ENCODE data around the gene UMODL1.
A peak's percentile ranks its signal among the peaks of the same experiment; 100 is the strongest.

Gene UMODL1

GRCh38 chr21:42124826-42125570, 53.9 kb downstream of the UMODL1 start:
- Histone ChIP-seq H3K36me3 (no peaks in the 10 kb centered on the region), H3K4me1 (no peaks in the 10 kb centered on the region), H3K9me3 (no peaks in the 10 kb centered on the region; the same call in 1 of the 2 replicates), H3K27me3 (peaks cover 5% of the 10 kb centered on the region; the same call in 1 of the 2 replicates), H3K4me3 (ENCODE audit: low read depth, low read length) (no peak overlapping the region)
- no peak for TF ChIP-seq CTCF (IDR thresholded peaks at IDR 0.05; ENCODE audit: low read depth, low read length)
- no peak for DNase-seq

DNA sequence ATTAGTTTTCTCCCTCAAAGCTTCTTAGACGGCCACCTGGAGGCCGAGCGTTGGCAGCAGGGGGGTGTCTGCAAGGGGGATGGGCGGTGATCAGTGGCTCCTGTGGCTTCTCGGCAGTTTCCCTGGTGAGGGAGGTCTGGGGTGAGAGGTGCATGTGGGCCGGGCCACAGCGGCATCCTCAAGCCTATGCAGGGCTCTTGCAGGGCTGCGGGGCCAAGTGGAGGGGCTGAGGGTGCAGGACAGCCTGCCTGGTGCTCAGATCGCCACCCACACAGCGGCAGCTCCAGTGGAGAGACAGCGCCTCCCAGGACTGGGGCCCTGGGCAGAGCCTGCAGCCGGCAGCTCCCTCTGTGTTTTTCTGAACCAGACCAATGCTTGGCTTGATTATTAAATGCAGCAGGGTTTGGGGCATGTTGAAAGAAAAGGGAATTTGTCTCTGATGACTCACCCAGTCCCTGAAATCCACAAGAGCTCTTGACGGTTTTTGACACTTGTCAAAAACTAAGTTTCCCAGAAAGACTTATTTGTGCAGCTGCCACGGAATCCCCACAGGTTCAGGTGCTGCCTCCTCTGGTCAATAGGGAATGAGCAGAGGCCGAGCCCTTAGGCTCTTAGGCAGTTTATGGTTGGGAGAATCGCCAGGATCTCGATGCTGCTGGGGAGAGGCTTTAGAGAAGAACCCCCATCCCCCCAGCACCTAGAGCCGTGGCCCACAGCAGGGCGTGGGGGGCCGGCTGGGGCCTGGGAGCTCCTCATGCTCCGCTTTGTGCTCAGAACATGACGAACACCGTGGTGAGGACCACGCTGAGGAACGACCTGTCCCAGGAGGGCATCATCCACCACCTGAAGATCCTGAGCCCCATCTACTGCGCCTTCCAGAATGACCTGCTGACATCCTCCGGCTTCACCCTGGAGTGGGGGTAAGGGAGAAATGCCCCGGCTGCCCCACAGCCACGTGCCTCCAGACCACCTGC, 54.7 kb downstream of the UMODL1 start:
- Histone ChIP-seq H3K36me3 (no peaks in the 10 kb centered on the region), H3K27me3 (no peaks in the 10 kb centered on the region; the same call in 1 of the 2 replicates), H3K9me3 (no peaks in the 10 kb centered on the region; the same call in 1 of the 2 replicates), H3K4me1 (no peaks in the 10 kb centered on the region), H3K4me3 (ENCODE audit: low read depth, low read length) (no peak overlapping the region)
- peak; percentile 29; the same call in 1 of the 2 replicates for TF ChIP-seq CTCF (IDR thresholded peaks at IDR 0.05; ENCODE audit: low read depth, low read length)
- DNase-seq, result no peak

DNA sequence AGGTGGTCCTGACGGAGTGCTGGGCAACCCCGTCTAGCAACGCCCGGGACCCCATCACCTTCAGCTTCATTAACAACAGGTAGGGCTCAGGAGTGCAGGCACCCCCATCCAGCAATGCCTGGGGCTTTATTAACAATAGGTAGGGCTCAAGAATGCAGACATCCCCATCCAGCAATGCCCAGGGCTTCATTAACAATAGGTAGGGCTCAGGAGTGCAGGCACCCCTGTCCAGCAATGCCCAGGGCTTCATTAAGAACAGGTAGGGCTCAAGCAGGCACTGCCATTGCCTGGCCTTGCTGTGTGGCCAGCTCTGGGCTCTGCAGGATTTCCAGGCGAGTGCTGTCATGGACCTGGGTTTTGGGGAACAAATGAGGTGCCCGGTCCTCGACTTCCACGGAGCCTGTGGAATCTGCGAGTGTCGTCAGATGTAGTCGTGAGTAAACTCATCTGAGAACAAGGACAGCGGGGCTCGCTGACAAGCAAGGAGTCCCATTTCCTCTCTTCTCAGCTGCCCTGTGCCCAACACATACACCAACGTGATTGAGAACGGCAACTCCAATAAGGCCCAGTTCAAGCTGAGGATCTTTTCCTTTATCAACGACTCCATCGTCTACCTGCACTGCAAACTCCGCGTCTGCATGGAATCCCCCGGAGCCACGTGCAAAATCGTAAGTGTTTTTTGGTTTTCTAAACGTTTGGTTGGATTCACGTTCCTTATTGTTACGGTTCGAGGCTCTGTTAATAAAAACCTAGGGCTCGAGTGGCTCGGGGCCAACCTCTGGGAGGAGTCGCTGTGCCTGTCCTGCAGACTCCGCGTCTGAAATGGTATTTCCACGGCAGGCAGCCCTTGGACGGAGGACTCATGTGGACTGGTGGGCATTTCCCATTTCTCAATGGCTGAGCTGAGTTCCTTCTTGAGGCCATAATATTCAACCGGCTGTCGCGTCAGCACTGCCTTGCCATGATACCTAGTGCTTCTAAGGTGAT, 56.3 kb downstream of the UMODL1 start:
- Histone ChIP-seq H3K9me3 (no peaks in the 10 kb centered on the region; the same call in 1 of the 2 replicates), H3K36me3 (no peaks in the 10 kb centered on the region), H3K4me3 (ENCODE audit: low read depth, low read length) (no peak overlapping the region), H3K27me3 (no peaks in the 10 kb centered on the region), H3K4me1 (no peaks in the 10 kb centered on the region)
- no peak for DNase-seq
- no peak for TF ChIP-seq CTCF (IDR thresholded peaks at IDR 0.05; ENCODE audit: low read depth, low read length)

DNA sequence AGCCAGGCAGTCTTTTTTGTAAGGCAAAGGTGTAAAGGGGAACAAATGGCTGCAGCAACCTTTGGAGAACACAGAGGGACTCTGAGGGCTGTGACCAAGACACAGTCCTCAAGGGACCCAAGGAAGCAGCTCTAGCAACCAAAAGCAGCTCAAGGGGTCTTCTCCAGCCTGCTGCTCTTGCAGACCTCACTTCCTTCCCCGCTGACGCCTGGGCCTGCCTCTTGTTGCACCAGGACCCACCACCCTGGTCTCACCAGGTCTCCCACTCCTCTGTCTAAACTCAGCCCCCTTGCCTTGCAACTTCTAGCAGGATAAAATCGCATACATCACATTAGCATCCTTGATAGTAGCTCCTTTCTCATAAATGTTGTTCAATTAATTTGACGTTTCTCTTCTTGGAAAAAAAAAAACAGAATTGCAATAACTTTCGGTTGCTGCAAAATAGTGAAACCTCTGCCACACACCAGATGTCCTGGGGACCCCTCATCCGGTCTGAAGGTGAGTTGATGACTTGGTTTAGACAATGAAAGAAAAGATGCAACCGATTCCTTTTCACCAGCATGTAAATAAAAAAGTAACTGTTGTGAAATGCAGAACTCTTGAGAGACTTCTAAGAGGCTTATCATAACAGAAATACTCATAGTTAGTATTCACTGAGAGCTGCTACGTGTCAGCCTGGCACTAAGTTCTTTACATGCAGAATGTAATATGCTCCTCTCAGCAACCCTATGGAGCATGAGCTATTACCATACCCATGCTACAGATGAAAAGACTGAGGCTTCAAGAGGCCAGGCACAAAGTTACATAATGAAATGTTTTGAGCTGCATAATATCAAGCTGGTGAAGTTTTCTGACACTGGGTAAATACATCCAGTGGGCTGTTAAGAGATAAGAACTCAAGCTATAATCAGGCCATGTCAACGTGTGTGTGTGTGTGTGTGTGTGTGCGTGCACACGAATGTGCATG, 58.5 kb downstream of the UMODL1 start:
- no peaks in the 10 kb centered on the region for H3K36me3 ChIP-seq
- H3K4me1 ChIP-seq, result no peaks in the 10 kb centered on the region
- H3K4me3 ChIP-seq (ENCODE audit: low read depth, low read length), result no peak overlapping the region
- DNase-seq, result no peak
- no peaks in the 10 kb centered on the region for H3K27me3 ChIP-seq
- H3K9me3 ChIP-seq, result no peaks in the 10 kb centered on the region
- TF ChIP-seq CTCF (IDR thresholded peaks at IDR 0.05; ENCODE audit: low read depth, low read length), result no peak

DNA sequence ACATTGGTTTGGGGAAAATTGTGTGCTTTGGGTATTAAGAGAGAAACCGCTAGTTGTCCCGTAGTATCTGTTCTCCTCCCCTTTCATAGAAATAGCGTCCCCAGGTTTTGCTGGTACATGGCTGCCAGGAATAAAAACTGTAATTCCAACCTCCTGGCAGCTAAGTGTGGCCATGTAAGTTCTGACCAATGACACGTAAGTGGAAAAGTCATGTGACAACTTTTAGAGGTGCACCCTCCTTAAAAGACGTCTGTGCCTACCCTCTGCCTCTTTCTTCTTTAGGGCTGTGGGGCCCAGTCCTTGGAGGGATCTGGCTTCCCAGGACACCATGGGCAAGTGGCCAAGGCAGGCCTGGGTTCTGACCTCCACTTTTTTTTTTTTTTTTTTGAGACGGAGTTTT, 59.3 kb downstream of the UMODL1 start:
- TF ChIP-seq CTCF (IDR thresholded peaks at IDR 0.05; ENCODE audit: low read depth, low read length), result no peak
- no peak for DNase-seq
- no peaks in the 10 kb centered on the region for H3K9me3 ChIP-seq
- H3K36me3 ChIP-seq, result no peaks in the 10 kb centered on the region
- H3K4me1 ChIP-seq, result no peaks in the 10 kb centered on the region
- no peaks in the 10 kb centered on the region for H3K27me3 ChIP-seq
- H3K4me3 ChIP-seq (ENCODE audit: low read depth, low read length), result no peak overlapping the region

All from BE2C (cell line).